ENCODE data around the gene DOCK2.

The DOCK2 gene

GRCh38 chr5:170108266-170108785, 471.3 kb downstream of the DOCK2 start:
- H3K9ac ChIP-seq (ENCODE audit: low read length): no peak overlapping the region
- H3K27me3 ChIP-seq (ENCODE audit: control insufficient read depth, insufficient read depth, low read length): peaks cover 58% of the 10 kb centered on the region
- H3K27ac ChIP-seq (ENCODE audit: low read depth, low read length): no peak overlapping the region

GRCh38 chr5:170109059-170110031, 472.3 kb downstream of the DOCK2 start:
- Histone ChIP-seq H3K36me3 (ENCODE audit: control insufficient read depth, insufficient read depth, low read length) (no peaks in the 10 kb centered on the region), H3K27ac (ENCODE audit: low read depth, low read length) (no peak overlapping the region), H3K9ac (ENCODE audit: low read length) (no peak overlapping the region), H3K4me3 (ENCODE audit: low read depth, low read length) (no peak overlapping the region), H3K27me3 (ENCODE audit: control insufficient read depth, insufficient read depth, low read length) (peaks cover 58% of the 10 kb centered on the region), H3K4me1 (ENCODE audit: control insufficient read depth, insufficient read depth, low read length) (peaks cover 33% of the 10 kb centered on the region), H3K9me3 (ENCODE audit: control insufficient read depth, insufficient read depth, low read depth, low read length) (no peaks in the 10 kb centered on the region)

More at GRCh38 chr5:170108266-170108785, 471.3 kb downstream of the DOCK2 start:
- no peaks in the 10 kb centered on the region for H3K36me3 ChIP-seq (ENCODE audit: control insufficient read depth, insufficient read depth, low read length)
- H3K4me3 ChIP-seq (ENCODE audit: low read depth, low read length): no peak overlapping the region
- H3K9me3 ChIP-seq (ENCODE audit: control insufficient read depth, insufficient read depth, low read depth, low read length): no peaks in the 10 kb centered on the region
- peaks cover 31% of the 10 kb centered on the region for H3K4me1 ChIP-seq (ENCODE audit: control insufficient read depth, insufficient read depth, low read length)

GRCh38 chr5:170110403-170111087, 473.5 kb downstream of the DOCK2 start:
- Histone ChIP-seq H3K36me3 (ENCODE audit: control insufficient read depth, insufficient read depth, low read length) (no peaks in the 10 kb centered on the region), H3K4me3 (ENCODE audit: low read depth, low read length) (no peak overlapping the region), H3K9ac (ENCODE audit: low read length) (no peak overlapping the region), H3K27ac (ENCODE audit: low read depth, low read length) (no peak overlapping the region), H3K27me3 (ENCODE audit: control insufficient read depth, insufficient read depth, low read length) (peaks cover 52% of the 10 kb centered on the region), H3K4me1 (ENCODE audit: control insufficient read depth, insufficient read depth, low read length) (peaks cover 33% of the 10 kb centered on the region), H3K9me3 (ENCODE audit: control insufficient read depth, insufficient read depth, low read depth, low read length) (0 out of 2 replicates have a peak, but pooled peaks cover 8% of the 10 kb centered on the region)

DNA sequence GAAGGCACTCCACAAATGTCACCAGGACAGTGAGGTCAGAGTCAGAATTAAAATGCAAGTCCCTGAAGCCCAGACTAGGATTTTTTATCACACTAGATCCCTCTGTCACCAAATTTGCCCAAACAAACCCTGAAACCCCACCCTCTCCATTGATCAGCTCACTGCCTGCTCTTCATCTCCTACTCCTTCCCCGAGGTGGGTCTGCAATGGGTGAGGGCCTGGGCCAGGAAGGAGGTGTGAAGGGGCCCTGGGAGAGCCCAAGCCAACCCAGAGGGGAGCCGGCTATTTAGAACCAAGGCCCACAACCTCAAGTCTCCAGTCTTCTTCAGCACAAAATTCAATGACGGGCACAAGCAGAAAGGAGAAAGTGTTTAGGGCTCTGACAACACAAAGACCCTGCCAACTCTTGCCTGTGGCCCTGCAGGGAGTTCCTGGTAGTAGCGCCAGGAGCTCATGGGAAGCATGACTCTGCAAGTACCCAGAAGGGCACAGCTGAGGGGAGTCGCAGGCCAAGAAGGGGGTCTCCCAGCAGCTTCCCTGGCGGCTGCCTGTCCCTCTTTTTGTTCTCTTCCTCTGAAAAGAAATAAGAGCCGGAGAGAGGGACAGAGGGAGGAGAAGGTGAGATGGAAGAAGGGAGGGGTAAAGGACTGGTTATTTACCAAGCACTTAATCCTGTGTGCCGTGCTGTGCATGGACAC, 474.2 kb downstream of the DOCK2 start:
- H3K4me3 ChIP-seq (ENCODE audit: low read depth, low read length): no peak overlapping the region

DNA sequence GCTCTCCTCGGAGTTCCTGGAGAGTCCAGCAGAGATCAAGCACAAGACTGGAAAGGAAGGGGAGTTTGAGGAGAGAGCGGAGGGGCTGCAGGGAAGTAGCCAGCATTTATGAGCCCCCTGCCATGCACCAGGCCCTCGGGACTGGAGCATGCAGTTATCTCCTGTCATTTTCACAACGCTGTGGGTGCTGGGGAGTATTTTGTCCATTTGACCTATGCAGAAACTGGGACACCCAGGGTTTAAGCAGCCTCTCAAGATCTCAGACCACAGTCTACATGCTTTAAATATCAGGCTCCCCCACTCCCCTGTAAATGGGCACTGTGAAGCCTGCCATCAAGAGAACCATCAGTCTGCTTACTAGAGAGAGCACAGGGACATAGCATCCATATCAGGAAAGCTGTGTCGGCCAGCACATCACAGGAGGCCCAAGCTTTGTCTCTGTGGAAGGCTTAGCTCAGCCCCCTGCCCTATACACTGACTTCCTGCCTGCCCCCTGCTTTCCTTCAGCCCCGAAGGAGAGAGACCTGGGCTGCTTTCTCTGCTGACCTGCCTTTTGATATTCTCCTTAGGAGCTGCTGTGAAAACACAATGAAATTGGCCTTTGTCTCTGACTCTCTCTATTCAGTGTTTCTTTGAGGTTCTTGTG, 475.9 kb downstream of the DOCK2 start:
- Histone ChIP-seq H3K4me3 (ENCODE audit: low read depth, low read length) (no peak overlapping the region), H3K27ac (ENCODE audit: low read depth, low read length) (no peak overlapping the region), H3K27me3 (ENCODE audit: control insufficient read depth, insufficient read depth, low read length) (peaks cover 33% of the 10 kb centered on the region), H3K4me1 (ENCODE audit: control insufficient read depth, insufficient read depth, low read length) (peaks cover 33% of the 10 kb centered on the region), H3K9me3 (ENCODE audit: control insufficient read depth, insufficient read depth, low read depth, low read length) (peaks cover 15% of the 10 kb centered on the region), H3K9ac (ENCODE audit: low read length) (no peak overlapping the region), H3K36me3 (ENCODE audit: control insufficient read depth, insufficient read depth, low read length) (no peaks in the 10 kb centered on the region)

More for the DNA sequence above, 474.2 kb downstream of the DOCK2 start:
- Histone ChIP-seq H3K4me1 (ENCODE audit: control insufficient read depth, insufficient read depth, low read length) (peaks cover 33% of the 10 kb centered on the region), H3K27ac (ENCODE audit: low read depth, low read length) (no peak overlapping the region), H3K9me3 (ENCODE audit: control insufficient read depth, insufficient read depth, low read depth, low read length) (peaks cover 14% of the 10 kb centered on the region), H3K36me3 (ENCODE audit: control insufficient read depth, insufficient read depth, low read length) (no peaks in the 10 kb centered on the region), H3K27me3 (ENCODE audit: control insufficient read depth, insufficient read depth, low read length) (peaks cover 50% of the 10 kb centered on the region), H3K9ac (ENCODE audit: low read length) (no peak overlapping the region)

DNA sequence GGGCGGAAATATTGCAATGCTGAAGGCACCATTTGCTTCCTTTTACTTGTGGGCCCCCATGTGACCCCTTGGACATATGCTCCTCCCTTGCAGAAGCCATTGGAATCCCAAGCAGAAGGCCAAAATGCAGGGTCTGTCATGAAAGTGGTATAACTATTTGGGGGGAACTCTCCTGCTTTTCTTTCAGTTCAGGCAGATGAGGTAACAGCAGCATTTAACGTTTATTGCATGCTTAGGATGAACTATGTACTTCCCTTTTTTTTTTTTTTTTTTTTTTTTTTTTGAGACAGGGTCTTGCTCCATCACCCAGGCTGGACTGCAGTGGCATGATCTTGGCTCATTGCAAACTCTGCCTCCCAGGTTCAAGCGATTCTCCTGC, 476.4 kb downstream of the DOCK2 start:
- H3K27ac ChIP-seq (ENCODE audit: low read depth, low read length): no peak overlapping the region

GRCh38 chr5:170114271-170114670, 477.2 kb downstream of the DOCK2 start:
- Histone ChIP-seq H3K9me3 (ENCODE audit: control insufficient read depth, insufficient read depth, low read depth, low read length) (peaks cover 15% of the 10 kb centered on the region), H3K4me3 (ENCODE audit: low read depth, low read length) (no peak overlapping the region), H3K9ac (ENCODE audit: low read length) (no peak overlapping the region), H3K36me3 (ENCODE audit: control insufficient read depth, insufficient read depth, low read length) (no peaks in the 10 kb centered on the region), H3K4me1 (ENCODE audit: control insufficient read depth, insufficient read depth, low read length) (peaks cover 29% of the 10 kb centered on the region), H3K27ac (ENCODE audit: low read depth, low read length) (no peak overlapping the region), H3K27me3 (ENCODE audit: control insufficient read depth, insufficient read depth, low read length) (peaks cover 20% of the 10 kb centered on the region)

More for the DNA sequence above, 476.4 kb downstream of the DOCK2 start:
- Histone ChIP-seq H3K36me3 (ENCODE audit: control insufficient read depth, insufficient read depth, low read length) (no peaks in the 10 kb centered on the region), H3K9me3 (ENCODE audit: control insufficient read depth, insufficient read depth, low read depth, low read length) (peaks cover 15% of the 10 kb centered on the region), H3K4me3 (ENCODE audit: low read depth, low read length) (no peak overlapping the region), H3K27me3 (ENCODE audit: control insufficient read depth, insufficient read depth, low read length) (peaks cover 28% of the 10 kb centered on the region), H3K4me1 (ENCODE audit: control insufficient read depth, insufficient read depth, low read length) (peaks cover 33% of the 10 kb centered on the region), H3K9ac (ENCODE audit: low read length) (no peak overlapping the region)

GRCh38 chr5:170115925-170116324, 478.9 kb downstream of the DOCK2 start:
- peaks cover 15% of the 10 kb centered on the region for H3K9me3 ChIP-seq (ENCODE audit: control insufficient read depth, insufficient read depth, low read depth, low read length)
- no peak overlapping the region for H3K4me3 ChIP-seq (ENCODE audit: low read depth, low read length)
- peaks cover 14% of the 10 kb centered on the region; the same call in 1 of the 2 replicates for H3K4me1 ChIP-seq (ENCODE audit: control insufficient read depth, insufficient read depth, low read length)
- H3K27ac ChIP-seq (ENCODE audit: low read depth, low read length): no peak overlapping the region
- no peak overlapping the region for H3K9ac ChIP-seq (ENCODE audit: low read length)
- H3K27me3 ChIP-seq (ENCODE audit: control insufficient read depth, insufficient read depth, low read length): peaks cover 8% of the 10 kb centered on the region
- H3K36me3 ChIP-seq (ENCODE audit: control insufficient read depth, insufficient read depth, low read length): no peaks in the 10 kb centered on the region

DNA sequence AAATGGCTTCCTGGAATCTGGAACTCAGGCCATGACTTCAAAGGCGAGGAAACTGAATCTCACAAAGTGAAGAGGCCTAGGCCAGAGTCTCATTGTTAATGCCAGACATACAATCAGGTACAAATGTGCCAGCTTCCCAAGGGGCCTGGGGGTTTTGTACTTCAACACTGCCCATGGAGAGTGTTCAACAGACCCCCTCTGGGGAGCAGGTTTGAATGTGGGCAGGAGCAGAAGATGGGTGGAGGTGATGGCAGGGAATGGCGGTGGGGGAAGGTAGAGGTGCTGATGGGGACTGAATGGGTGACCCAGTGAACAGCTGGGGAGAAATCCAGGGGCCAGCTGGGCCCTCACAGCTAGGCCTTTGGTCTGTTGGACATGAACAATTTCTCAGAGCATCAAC, 480.7 kb downstream of the DOCK2 start:
- Histone ChIP-seq H3K27me3 (ENCODE audit: control insufficient read depth, insufficient read depth, low read length) (no peaks in the 10 kb centered on the region), H3K4me1 (ENCODE audit: control insufficient read depth, insufficient read depth, low read length) (peaks cover 8% of the 10 kb centered on the region; the same call in 1 of the 2 replicates), H3K27ac (ENCODE audit: low read depth, low read length) (no peak overlapping the region), H3K4me3 (ENCODE audit: low read depth, low read length) (no peak overlapping the region), H3K9me3 (ENCODE audit: control insufficient read depth, insufficient read depth, low read depth, low read length) (peaks cover 15% of the 10 kb centered on the region), H3K36me3 (ENCODE audit: control insufficient read depth, insufficient read depth, low read length) (no peaks in the 10 kb centered on the region), H3K9ac (ENCODE audit: low read length) (no peak overlapping the region)

- peaks cover 7% of the 10 kb centered on the region for H3K9me3 ChIP-seq (ENCODE audit: control insufficient read depth, insufficient read depth, low read depth, low read length)
- H3K36me3 ChIP-seq (ENCODE audit: control insufficient read depth, insufficient read depth, low read length): no peaks in the 10 kb centered on the region
- no peak overlapping the region for H3K27ac ChIP-seq (ENCODE audit: low read depth, low read length)
- no peak overlapping the region for H3K9ac ChIP-seq (ENCODE audit: low read length)
- no peaks in the 10 kb centered on the region for H3K4me1 ChIP-seq (ENCODE audit: control insufficient read depth, insufficient read depth, low read length)
- H3K27me3 ChIP-seq (ENCODE audit: control insufficient read depth, insufficient read depth, low read length): no peaks in the 10 kb centered on the region
- H3K4me3 ChIP-seq (ENCODE audit: low read depth, low read length): no peak overlapping the region
Observed at GRCh38 chr5:170120576-170120975, 483.5 kb downstream of the DOCK2 start.

All from HUES6 (cell line).